ENCODE results near the gene DLK1.

Gene DLK1

DNA sequence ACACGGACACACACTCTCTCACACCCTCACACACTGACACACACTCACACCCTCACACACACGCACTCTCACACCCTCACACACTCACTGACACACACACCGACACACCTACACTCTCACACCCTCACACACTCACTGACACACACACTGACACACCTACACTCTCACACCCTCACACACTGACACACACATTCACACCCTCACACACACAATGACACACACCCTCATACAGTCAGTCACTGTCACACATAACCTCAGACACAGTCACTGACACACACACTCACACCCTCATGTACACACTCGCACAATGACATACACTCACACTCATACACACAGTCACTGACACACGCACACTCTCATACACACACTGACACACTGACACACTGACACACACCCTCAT is 19.8 kb upstream of the DLK1 start:
- no peak for DNase-seq (ENCODE audit: low read depth in 2 of 2)
- H3K4me3 ChIP-seq (replicated peaks in 1 of 2; ENCODE audit: low read depth in 2 of 2, low read length in 2 of 2) = no peak overlapping the region
- no peak for TF ChIP-seq CTCF (IDR thresholded peaks at IDR 0.05; ENCODE audit: low read depth, low read length)

DNA sequence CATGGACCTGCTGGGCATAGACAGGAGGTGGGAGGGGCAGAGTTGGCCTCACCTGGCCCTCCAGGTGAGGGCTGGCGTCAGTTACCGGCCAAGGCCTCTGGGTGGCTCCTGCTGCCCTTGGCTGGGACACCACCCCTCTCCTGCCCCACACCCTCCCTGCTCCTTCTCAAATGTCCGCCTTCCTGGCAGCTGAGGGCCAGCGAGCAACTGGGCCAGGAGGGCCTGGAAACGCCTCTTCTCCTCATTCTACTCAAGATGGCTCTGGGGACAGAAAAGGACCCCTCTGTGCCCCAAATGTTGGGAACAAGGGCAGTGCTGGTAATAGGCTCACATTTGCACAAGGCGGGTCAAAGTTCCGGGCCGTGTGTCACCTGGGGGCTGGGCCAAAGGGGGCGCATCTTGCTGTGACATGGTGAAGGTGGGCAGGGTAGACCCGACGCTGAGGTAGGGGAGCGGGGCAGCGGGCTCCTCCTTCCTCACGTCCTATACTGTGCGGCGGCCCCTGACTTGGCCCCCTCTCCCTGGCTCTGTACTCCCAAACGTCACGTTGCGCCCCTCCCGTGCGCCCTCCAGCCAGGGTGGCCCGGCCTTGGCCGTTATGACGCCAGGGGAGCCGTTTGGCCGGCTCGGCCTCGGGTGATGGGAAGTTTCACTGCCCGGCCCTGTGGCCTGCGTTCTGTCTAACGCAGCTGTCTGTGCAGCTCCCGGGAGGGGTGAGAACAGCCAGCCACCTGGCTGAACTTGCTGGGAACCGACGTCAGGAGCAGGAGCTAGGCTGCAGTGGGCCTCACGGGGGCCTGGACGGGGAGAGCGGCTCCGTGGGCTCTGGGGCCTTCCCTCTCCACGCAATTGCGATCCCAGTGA is 18.0 kb upstream of the DLK1 start:
- H3K4me3 ChIP-seq (replicated peaks in 1 of 2; ENCODE audit: low read depth in 2 of 2, low read length in 2 of 2) = no peak overlapping the region
- peak in 1 of 2 donors; percentile 66 for DNase-seq (ENCODE audit: low read depth in 2 of 2)
- no peak for TF ChIP-seq CTCF (IDR thresholded peaks at IDR 0.05; ENCODE audit: low read depth, low read length)

DNA sequence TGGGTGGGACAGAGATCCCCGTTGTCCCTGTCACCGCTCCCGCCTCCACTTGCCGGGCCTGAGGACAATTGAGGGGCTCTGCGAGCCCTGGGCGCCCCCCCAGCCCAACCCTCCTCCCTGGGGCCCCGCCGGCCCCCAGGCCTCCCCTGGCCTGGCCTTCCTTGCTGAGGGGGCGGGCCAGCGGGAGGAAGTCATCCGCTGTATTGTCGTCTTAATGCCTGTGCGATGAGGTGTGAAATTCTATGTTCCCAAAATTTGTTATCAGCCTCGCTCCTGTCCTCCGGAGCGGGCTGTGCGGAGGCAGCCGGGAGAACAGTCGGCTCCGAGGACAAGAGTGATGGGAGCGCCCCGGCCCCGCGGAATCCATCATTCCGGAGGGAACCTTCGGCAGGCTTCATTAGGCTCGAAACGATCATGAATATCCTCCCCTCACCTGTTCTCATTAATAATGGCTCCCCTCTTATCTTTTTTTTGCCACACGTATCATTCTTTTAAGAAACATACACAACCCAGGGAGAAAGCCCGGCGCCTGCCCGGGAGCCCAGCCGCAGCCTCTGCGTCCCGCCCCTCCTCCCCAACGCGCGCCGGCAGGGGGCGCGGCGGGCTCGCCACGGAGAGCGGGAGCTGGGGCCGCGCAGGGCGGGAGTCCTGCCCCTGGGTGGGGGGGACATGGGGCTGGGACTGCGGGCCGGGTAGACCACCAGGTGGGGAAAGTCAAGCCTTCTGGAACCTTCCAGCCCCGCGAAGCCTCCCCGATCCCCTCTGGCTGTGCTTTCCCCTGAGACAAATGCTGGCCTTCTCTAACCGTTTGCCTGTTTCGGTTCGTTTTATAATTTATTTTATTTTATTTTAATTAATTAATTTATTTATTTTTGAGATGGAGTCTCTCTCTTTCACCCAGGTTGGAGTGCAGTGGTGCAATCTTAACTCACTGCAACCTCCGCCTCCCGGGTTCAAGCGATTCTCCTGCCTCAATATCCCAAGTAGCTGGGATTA is 17.1 kb upstream of the DLK1 start:
- DNase-seq (ENCODE audit: low read depth in 2 of 2) = peak in 1 of 2 donors; percentile 54
- H3K4me3 ChIP-seq (replicated peaks in 1 of 2; ENCODE audit: low read depth in 2 of 2, low read length in 2 of 2) = no peak overlapping the region
- no peak for TF ChIP-seq CTCF (IDR thresholded peaks at IDR 0.05; ENCODE audit: low read depth, low read length)

DNA sequence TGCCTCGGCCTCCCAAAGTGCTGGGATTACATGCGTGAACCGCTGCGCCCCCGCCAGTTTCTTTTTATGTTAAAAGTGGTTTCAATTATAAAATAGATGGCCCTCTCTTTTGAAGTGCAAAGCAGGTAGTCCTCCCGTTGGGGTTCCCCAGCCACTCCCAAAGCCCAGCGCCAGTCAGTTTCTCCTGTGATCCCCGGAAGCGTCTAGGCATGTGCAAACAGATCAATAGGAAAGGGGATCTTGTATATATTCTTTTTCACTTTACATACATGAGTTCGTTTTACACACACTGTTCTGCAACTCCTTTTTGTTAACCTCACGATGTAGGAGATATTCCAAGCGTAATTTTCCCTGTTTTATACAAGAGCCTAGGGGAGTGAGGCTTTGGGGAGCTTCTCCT is 16.3 kb upstream of the DLK1 start:
- no peak for TF ChIP-seq CTCF (IDR thresholded peaks at IDR 0.05; ENCODE audit: low read depth, low read length)
- no peak overlapping the region for H3K4me3 ChIP-seq (replicated peaks in 1 of 2; ENCODE audit: low read depth in 2 of 2, low read length in 2 of 2)

GRCh38 chr14:100710826-100711462 is 15.7 kb upstream of the DLK1 start:
- H3K4me3 ChIP-seq (replicated peaks in 1 of 2; ENCODE audit: low read depth in 2 of 2, low read length in 2 of 2) = no peak overlapping the region
- TF ChIP-seq CTCF (IDR thresholded peaks at IDR 0.05; ENCODE audit: low read depth, low read length) = no peak
- no peak for DNase-seq (ENCODE audit: low read depth in 2 of 2)

More for the DNA sequence above, 16.3 kb upstream of the DLK1 start:
- DNase-seq (ENCODE audit: low read depth in 2 of 2) = no peak

GRCh38 chr14:100711493-100711892 is 15.2 kb upstream of the DLK1 start:
- H3K4me3 ChIP-seq (replicated peaks in 1 of 2; ENCODE audit: low read depth in 2 of 2, low read length in 2 of 2) = no peak overlapping the region
- peak in 1 of 2 donors; percentile 10 for DNase-seq (ENCODE audit: low read depth in 2 of 2)
- no peak for TF ChIP-seq CTCF (IDR thresholded peaks at IDR 0.05; ENCODE audit: low read depth, low read length)

Data from cardiac fibroblast (primary cell).